ENCODE results near the gene RHOBTB3.

Gene RHOBTB3

DNA sequence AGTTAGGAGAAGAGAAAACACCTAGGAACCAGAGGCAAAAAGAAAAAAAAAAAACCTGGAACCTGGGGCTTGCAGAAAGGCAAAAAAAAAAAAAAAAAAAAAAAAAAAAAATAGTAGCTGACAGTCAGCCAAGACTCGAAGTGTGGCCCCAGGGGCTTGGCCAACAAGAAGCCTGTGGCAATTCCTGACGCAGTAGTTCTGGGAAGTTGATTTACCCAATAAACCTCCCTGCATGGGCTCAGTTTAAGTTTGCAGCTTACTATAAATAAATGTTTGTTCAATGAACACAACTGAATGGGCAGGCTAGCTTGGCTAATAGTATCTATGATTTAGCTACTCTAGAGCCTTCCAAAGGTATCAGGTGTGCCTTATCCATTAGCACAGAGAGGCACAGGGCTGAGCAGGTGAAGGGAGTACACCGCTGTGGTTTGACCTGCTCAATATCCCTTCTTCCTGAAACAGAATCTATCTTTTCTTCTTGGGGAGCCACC, 112.6 kb downstream of the RHOBTB3 start:
- DNase-seq = no peak

DNA sequence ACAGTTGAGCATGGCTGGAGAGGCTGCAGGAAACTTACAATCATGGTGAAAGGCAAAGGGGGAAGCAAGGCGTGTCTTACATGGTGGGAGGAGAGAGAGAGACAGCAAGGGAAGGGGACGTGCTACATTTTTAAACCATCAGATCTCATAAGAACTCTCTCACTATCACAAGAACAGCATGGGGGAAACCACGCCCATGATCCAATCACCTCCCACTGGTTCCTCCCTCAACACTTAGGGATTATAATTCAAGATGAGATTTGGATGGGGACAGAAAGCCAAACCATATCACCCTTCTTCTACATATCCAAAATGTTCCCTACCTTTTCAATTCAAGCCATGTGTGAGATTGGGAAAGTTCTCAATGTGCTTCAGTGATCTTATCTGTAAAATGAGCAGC, 114.3 kb downstream of the RHOBTB3 start:
- DNase-seq = no peak

Measured in activated CD4-positive, alpha-beta T cell treated with anti-CD3 and anti-CD28 coated beads, Interleukin-2, amount 50 U/mL, for 48 hours (primary cell).